K562 (cell line): ENCODE measurements around the gene KCNK7. TPM values are rescaled to one million over a fixed set of nuclear protein-coding genes. Genes with fewer than 3 reads are reported as not detected.

Experiments used
- ATAC-seq: fragments of 200-7000 bp; cut with Tn5 transposase; 3 replicates; pipeline ENCODE4 v1.9.1; 2020; ENCODE audit warnings: moderate library complexity
- BruUV-seq: library from RNA; stranded (reverse); fragments of 400-500 nt; replicated peaks from 2 replicates; lab custom pipeline; 2021; lab: Mats Ljungman, UMichigan
- CTCF ChIA-PET: fragments of 300-600 bp; formaldehyde crosslinking; extraction: SDS; loops from one replicate; lab custom pipeline; 2021; ENCODE audit warnings: low intra/inter-chr PET ratio; lab: Yijun Ruan, JAX
- POLR2A ChIA-PET: fragments of 300-600, 350-650 bp; sonication (Branson Sonifier 250); formaldehyde crosslinking; extraction: SDS; loops from one replicate; lab custom pipeline; 2021; ENCODE audit warnings: antibody characterized with exemption, inconsistent platforms; lab: Yijun Ruan, JAX
- DNase-seq, 4 experiments: peaks; one replicate each; pipeline versions ENCODE4 v3.0.0 to v3.0.0-alpha.2; 2011 to 2018; ENCODE audit warnings: low spot score in 3 of 4, mixed read lengths in 3 of 4; ENCODE audit errors: extremely low read depth in 1 of 4
- FAIRE-seq: peaks from 2 replicates; lab custom pipeline; 2011; peaks lifted over from hg19 to GRCh38; lab: Jason Lieb, UNC
- H2AFZ ChIP-seq: 2 replicates; pipeline ENCODE4 v1.6.0; 2011; ENCODE audit warnings: low read depth, low read length, control low read depth, inconsistent platforms
- H3K27ac ChIP-seq: fragments of 200-600 bp; 3 replicates; pipeline ENCODE4 v1.8.0; 2011; ENCODE audit warnings: low read depth, mild to moderate bottlenecking, control low read depth, inconsistent platforms, low read length, moderate library complexity, mixed read lengths; ENCODE audit errors: extremely low read depth
- H3K27me3 ChIP-seq, 2 experiments: fragments of 300-600 bp in 1 of 2; 2 replicates in 1 of 2; 3 replicates in 1 of 2; pipeline versions ENCODE4 v1.6.0 to v1.8.0; 2011; ENCODE audit warnings: inconsistent platforms in 2 of 2, low read length in 2 of 2, mild to moderate bottlenecking in 1 of 2, mixed read lengths in 1 of 2, moderate library complexity in 1 of 2; ENCODE audit not compliant: control insufficient read depth in 2 of 2, insufficient read depth in 2 of 2
- H3K36me3 ChIP-seq: fragments of 300-600 bp; 3 replicates; pipeline ENCODE4 v1.8.0; 2011; ENCODE audit warnings: mild to moderate bottlenecking, low read length, inconsistent platforms; ENCODE audit not compliant: control insufficient read depth, insufficient read depth
- H3K4me1 ChIP-seq, 2 experiments: fragments of 200-600 bp in 1 of 2; replicated peaks in 1 of 2; 2 replicates in 1 of 2; 3 replicates in 1 of 2; pipeline versions ENCODE4 v1.5.1 to v1.8.0; 2011; ENCODE audit warnings: inconsistent platforms in 2 of 2, low read length in 2 of 2, mild to moderate bottlenecking in 1 of 2, mixed read lengths in 1 of 2, moderate library complexity in 1 of 2; ENCODE audit not compliant: control insufficient read depth in 2 of 2, insufficient read depth in 2 of 2
- H3K4me2 ChIP-seq: 2 replicates; pipeline ENCODE4 v1.6.1; 2011; ENCODE audit warnings: low read length, control low read depth, inconsistent platforms, mixed read lengths; ENCODE audit not compliant: insufficient read depth
- H3K4me3 ChIP-seq: fragments of 200-600 bp; sonication (generic), shearing (Covaris generic); 2 replicates; pipeline ENCODE4 v1.5.1; 2016; ENCODE audit warnings: control low read depth, inconsistent platforms
- H3K79me2 ChIP-seq: fragments of 200-600 bp; 3 replicates; pipeline ENCODE4 v1.8.0; 2011; ENCODE audit warnings: low read length, inconsistent platforms; ENCODE audit not compliant: control insufficient read depth, insufficient read depth
- H3K9ac ChIP-seq, 2 experiments: 2 replicates each; pipeline versions ENCODE4 v1.6.0 to v1.6.1; 2011; ENCODE audit warnings: low read depth in 2 of 2, low read length in 2 of 2, control low read depth in 1 of 2, inconsistent platforms in 1 of 2, mild to moderate bottlenecking in 1 of 2, mixed read lengths in 1 of 2; ENCODE audit not compliant: insufficient read depth in 1 of 2
- H3K9me1 ChIP-seq: one replicate; pipeline ENCODE4 v1.6.0; 2011; ENCODE audit warnings: inconsistent platforms, mild to moderate bottlenecking, low read length, moderate library complexity; ENCODE audit not compliant: control insufficient read depth, insufficient read depth
- H3K9me3 ChIP-seq: replicated peaks from 2 replicates; pipeline ENCODE4 v1.5.1; 2011; ENCODE audit warnings: low read depth, low read length, inconsistent platforms; ENCODE audit not compliant: control insufficient read depth, insufficient read depth
- H4K20me1 ChIP-seq: replicated peaks from 2 replicates; pipeline ENCODE4 v1.6.1; 2011; ENCODE audit warnings: low read length, inconsistent platforms, mixed read lengths; ENCODE audit not compliant: control insufficient read depth, insufficient read depth
- HMGN3 ChIP-seq: IDR thresholded peaks from 2 replicates; pipeline ENCODE4 v1.6.1; 2011; ENCODE audit warnings: borderline replicate concordance, low read depth, mild to moderate bottlenecking, mixed read lengths, low read length; ENCODE audit not compliant: insufficient read length; ENCODE audit errors: extremely low read depth
- NRF1 ChIP-seq, 2 experiments: fragments of 450-650 bp; IDR thresholded peaks in 1 of 2; conservative IDR thresholded peaks in 1 of 2; 2 replicates each; pipeline ENCODE4 v1.6.1; 2014; ENCODE audit warnings: mild to moderate bottlenecking in 2 of 2
- PKNOX1 ChIP-seq: fragments of 450-650 bp; IDR thresholded peaks from 2 replicates; pipeline ENCODE4 v1.6.1; 2016
- PPARD ChIP-seq: fragments of 250-450 bp; sonication (Bioruptor Pico); IDR thresholded peaks from 2 replicates; pipeline ENCODE4 v1.8.0; 2022; ENCODE audit warnings: inconsistent platforms, mild to moderate bottlenecking, moderate library complexity
- TRIM25 ChIP-seq: fragments of 450-650 bp; IDR thresholded peaks from 2 replicates; pipeline ENCODE4 v1.7.0; 2016; ENCODE audit warnings: borderline replicate concordance
- ZNF134 ChIP-seq: fragments of 250-450 bp; sonication (Bioruptor Pico); conservative IDR thresholded peaks from 2 replicates; pipeline ENCODE4 v1.4.0; 2020
- ZNF197 ChIP-seq: fragments of 200-800 bp; sonication (Bioruptor generic); IDR thresholded peaks from 2 replicates; pipeline ENCODE4 v1.6.1; 2016; ENCODE audit warnings: low read depth, missing genetic modification characterization, missing compliant biosample characterization
- ZNF407 ChIP-seq: fragments of 450-650 bp; IDR thresholded peaks from 2 replicates; pipeline ENCODE4 v1.6.1; 2016; ENCODE audit warnings: low read depth
- ZNF644 ChIP-seq: fragments of 200-800 bp; sonication (Bioruptor generic); IDR thresholded peaks from 2 replicates; pipeline ENCODE4 v1.6.1; 2016; ENCODE audit warnings: low read depth, missing genetic modification characterization, missing compliant biosample characterization
- WGBS: fragments of 100-300 bp; shearing (Covaris generic); methylation state at CpG from one replicate; pipeline ENCODE4 v1.1.6; 2016; ENCODE audit warnings: low coverage, mixed read lengths; ENCODE audit not compliant: insufficient coverage; ENCODE audit errors: missing lambda C conversion rate; 5-methylcytosine and 5-hydroxymethylcytosine counted together
- in situ Hi-C: fragments of 300-500 bp; cut with MboI; formaldehyde crosslinking; loops from 4 replicates; pipeline ENCODE4 v1.15.0; 2018; ENCODE audit warnings: inconsistent platforms, mixed read lengths
- intact Hi-C: fragments of 100-400 bp; cut with micrococcal nuclease; formaldehyde crosslinking; loops from 2 replicates; pipeline ENCODE4 v1.14.2; 2022
- polyA plus RNA-seq, 8 experiments: library from polyadenylated mRNA; depleted of rRNA in 4 of 8; stranded (reverse) in 5 of 8; unstranded in 3 of 8; fragments of >200 nt; fragmentation: Nextera tagmentation in 2 of 8; fragmentation: Illumina TruSeq in 1 of 8; extraction: Ambion mirVana in 2 of 8; extraction: Trizol in 1 of 8; gene quantifications; 2 replicates each; pipeline versions ENCODE4 v1.2.1 to v1.2.3, GENCODE V29; 2011 to 2014; ENCODE audit warnings: inconsistent platforms in 1 of 8, missing spikeins in 1 of 8
- total RNA-seq, 7 experiments: library from RNA; depleted of rRNA in 6 of 7; stranded (reverse); fragments of >200 nt in 6 of 7; fragmentation: Illumina TruSeq in 2 of 7; extraction: Trizol in 2 of 7; gene quantifications; 2 replicates each; pipeline versions ENCODE4 v1.2.1 to v1.2.3, GENCODE V29; 2011 to 2021; ENCODE audit warnings: low replicate concordance in 1 of 7

The KCNK7 gene
- total and polyA plus RNA-seq, 9 of the 15 experiments (the other 6 are each of a cell fraction or from before 2014, with no cell fraction given) = 0.07 to 0.40 TPM; not detected in 7

GRCh38 chr11:65553301-65554001 lies 42.1 kb downstream of the KCNK7 start:
- Histone ChIP-seq H3K9me1 (no peaks in the 10 kb centered on the region), H2AFZ (peak overlapping the region; percentile 71), H3K4me1 (peaks cover 54 to 83% of the 10 kb centered on the region in 2 experiments), H3K4me2 (peak overlapping the region; percentile 72), H4K20me1 (0 out of 2 replicates have a peak, but pooled peaks cover 8% of the 10 kb centered on the region), H3K27ac (peak overlapping the region; percentile 65; the same call in 2 of the 3 replicates), H3K4me3 (peak overlapping the region; percentile 40), H3K9me3 (no peaks in the 10 kb centered on the region), H3K27me3 (no peaks in the 10 kb centered on the region), H3K9ac (peak overlapping the region; percentile 32 to 88; a peak in 3 of 4 replicates), H3K36me3 (no peaks in the 10 kb centered on the region), H3K79me2 (no peaks in the 10 kb centered on the region)
- in situ Hi-C loops = no loop called here
- CTCF ChIA-PET = interaction anchor here (1.1 kb wide), 1 partner anchor 12 kb away, joined by 5 read pairs; no protein-coding TSS in a partner anchor
- 5% methylated on average over 4 of the region's 37 CpGs for WGBS
- DNase-seq (peak; percentile 64 to 77 (median 71)), ATAC-seq (peak; percentile 65), FAIRE-seq (no peak)
- no TSS peak for BruUV-seq
- intact Hi-C loops = no loop called here
- POLR2A ChIA-PET = interaction anchor here (0.5 to 2.8 kb wide), 11 partner anchors 13 to 131 kb away, joined by 3 to 16 read pairs (median 3); partner anchors contain the start of genes FAM89B, MALAT1 and NEAT1
- TF ChIP-seq NRF1 (conservative IDR thresholded peaks at IDR 0.05 in 1 of 2, IDR thresholded peaks at IDR 0.05 in 1 of 2) (peak; percentile 36 to 43; a peak in 3 of 4 replicates), PPARD (CRISPR knock-in tag) (no peak), HMGN3 (peak; percentile 64), ZNF644 (tag) (no peak), ZNF134 (CRISPR knock-in tag) (peak; percentile 90), PKNOX1 (peak; percentile 89), TRIM25 (no peak), ZNF407 (no peak), ZNF197 (CRISPR knock-in tag) (no peak)
